Measurements from ENCODE around the gene SUPT3H.

SUPT3H gene

DNA sequence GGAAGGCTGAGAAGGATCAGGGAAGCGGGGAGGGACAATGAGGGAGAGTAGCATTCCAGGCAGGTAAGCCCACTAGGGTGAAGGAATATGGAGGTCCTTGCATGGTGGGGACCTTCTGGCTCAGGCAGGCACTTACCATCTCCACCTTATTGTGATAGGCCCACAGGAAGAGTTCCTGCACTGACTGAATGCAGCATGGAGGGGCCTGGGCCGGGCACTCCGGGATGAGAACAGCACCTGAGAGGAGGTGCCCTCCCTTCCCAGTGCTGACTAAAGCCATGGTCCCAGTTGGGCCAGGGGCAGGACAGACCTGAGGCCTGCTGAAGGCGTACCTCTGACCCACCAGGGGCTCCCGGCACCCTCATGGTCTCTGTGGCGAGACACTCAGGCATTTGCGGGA, 597.6 kb downstream of the SUPT3H start:
- ATAC-seq, result no peak

DNA sequence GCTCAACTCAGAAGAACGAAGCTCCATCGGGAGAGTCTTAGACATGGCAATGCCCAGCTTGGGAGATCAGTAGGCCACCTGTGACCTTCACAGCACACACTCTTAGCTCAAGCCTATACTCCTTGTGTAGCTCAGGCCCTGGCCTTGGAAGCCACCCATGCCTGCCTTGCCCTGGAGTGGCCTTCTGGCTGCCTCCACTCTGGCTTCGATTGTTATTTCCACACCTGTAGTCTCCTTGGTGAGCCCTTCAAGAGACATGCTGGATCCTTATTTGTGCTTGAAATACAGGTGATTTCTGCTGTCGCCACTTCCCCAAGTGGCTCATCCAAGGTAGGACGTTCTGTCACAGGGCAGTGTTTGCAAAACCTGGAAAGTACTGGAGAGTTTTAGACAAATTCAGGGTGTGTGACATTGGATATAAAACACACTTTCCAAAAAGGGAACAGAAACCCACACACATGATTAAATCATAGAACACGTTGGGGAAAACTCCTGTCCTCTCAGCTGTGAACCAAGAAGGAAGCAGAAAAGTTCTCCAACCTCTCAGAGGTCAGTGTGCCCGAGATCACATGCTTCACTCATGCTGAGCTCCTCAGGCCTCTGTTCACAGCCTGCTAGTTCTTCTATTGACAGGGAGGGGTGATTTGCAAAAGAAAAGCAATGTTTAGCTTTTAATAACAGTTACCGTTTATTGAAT, 598.5 kb downstream of the SUPT3H start:
- peak; percentile 10 to 41 for ATAC-seq
